SU-DHL-6 (cell line): ENCODE measurements around the gene OR13C4.

Experiments used
- EZH2phosphoT487 ChIP-seq: fragments of 200-600 bp; sonication (generic), shearing (Covaris generic); conservative IDR thresholded peaks from 2 replicates; pipeline ENCODE4 v1.6.1; 2018; ENCODE audit warnings: mild to moderate bottlenecking, antibody characterized with exemption, low read length, moderate library complexity, mixed read lengths
- TF ChIP-seq, protein P1 (sequence below): fragments of 200-600 bp; sonication (generic); IDR thresholded peaks from one replicate; pipeline ENCODE4 v1.5.1; 2017; ENCODE audit warnings: antibody characterized with exemption, mild to moderate bottlenecking, low read length, moderate library complexity; ENCODE audit not compliant: insufficient read depth, poor library complexity, severe bottlenecking

DNA sequence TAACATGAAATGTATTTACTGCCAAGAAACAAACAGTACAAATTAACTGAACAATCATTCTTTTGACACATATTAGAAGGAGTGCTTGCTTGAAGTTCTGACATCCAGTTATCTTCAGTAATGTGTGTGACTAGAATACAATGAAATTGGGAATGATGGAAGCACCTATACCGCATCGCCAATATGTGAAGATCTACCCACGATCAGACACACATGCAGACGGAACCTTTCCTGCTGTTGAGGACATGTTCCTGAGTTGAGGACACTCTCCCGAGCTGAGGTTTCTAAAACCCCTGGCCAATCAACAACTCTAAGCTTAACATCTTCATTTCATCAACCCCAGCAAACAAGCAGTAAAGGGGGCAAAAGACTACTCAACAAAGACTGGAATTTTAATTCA is 9.7 kb upstream of the OR13C4 start, which contains the start of gene OR13C3:
- TF ChIP-seq, protein P1, sequence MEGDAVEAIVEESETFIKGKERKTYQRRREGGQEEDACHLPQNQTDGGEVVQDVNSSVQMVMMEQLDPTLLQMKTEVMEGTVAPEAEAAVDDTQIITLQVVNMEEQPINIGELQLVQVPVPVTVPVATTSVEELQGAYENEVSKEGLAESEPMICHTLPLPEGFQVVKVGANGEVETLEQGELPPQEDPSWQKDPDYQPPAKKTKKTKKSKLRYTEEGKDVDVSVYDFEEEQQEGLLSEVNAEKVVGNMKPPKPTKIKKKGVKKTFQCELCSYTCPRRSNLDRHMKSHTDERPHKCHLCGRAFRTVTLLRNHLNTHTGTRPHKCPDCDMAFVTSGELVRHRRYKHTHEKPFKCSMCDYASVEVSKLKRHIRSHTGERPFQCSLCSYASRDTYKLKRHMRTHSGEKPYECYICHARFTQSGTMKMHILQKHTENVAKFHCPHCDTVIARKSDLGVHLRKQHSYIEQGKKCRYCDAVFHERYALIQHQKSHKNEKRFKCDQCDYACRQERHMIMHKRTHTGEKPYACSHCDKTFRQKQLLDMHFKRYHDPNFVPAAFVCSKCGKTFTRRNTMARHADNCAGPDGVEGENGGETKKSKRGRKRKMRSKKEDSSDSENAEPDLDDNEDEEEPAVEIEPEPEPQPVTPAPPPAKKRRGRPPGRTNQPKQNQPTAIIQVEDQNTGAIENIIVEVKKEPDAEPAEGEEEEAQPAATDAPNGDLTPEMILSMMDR, result no peak
- no peak for TF ChIP-seq EZH2phosphoT487
